Lung (tissue), 16 donors: ENCODE measurements around the gene HMGXB3. TPM values are rescaled to one million over a fixed set of nuclear protein-coding genes. Genes with fewer than 3 reads are reported as not detected.

ENCODE experiments used
- ATAC-seq: fragments of 200-7000 bp; cut with Tn5 transposase; one replicate; pipeline ENCODE4 v1.9.1; 2020; ENCODE audit warnings: moderate number of reproducible peaks; ENCODE audit not compliant: insufficient read depth, low FRiP score
- DNase-seq, 3 donors: peaks; one replicate each; pipeline ENCODE4 v3.0.0-alpha.2; 2013 to 2017
- H3K27ac ChIP-seq, 2 donors: one replicate each; pipeline ENCODE4 v1.5.1; 2013; ENCODE audit warnings: mild to moderate bottlenecking in 2 of 2, moderate library complexity in 2 of 2, control low read depth in 1 of 2, inconsistent platforms in 1 of 2, low read depth in 1 of 2, low read length in 1 of 2
- H3K27me3 ChIP-seq, 3 donors: one replicate each; pipeline ENCODE4 v1.5.1; 2013; ENCODE audit warnings: low read length in 2 of 3; ENCODE audit not compliant: control insufficient read depth in 3 of 3, insufficient read depth in 3 of 3
- H3K36me3 ChIP-seq, 4 donors: one replicate each; pipeline ENCODE4 v1.5.1; 2013; ENCODE audit warnings: low read length in 4 of 4, mild to moderate bottlenecking in 1 of 4, moderate library complexity in 1 of 4; ENCODE audit not compliant: control insufficient read depth in 4 of 4, insufficient read depth in 4 of 4
- H3K4me1 ChIP-seq, 5 donors: one replicate each; pipeline ENCODE4 v1.5.1; 2013; ENCODE audit warnings: low read length in 5 of 5, mild to moderate bottlenecking in 2 of 5, moderate library complexity in 1 of 5; ENCODE audit not compliant: control insufficient read depth in 5 of 5, insufficient read depth in 5 of 5
- H3K4me3 ChIP-seq: one replicate; pipeline ENCODE4 v1.5.1; 2013; ENCODE audit warnings: mild to moderate bottlenecking, control low read depth, moderate library complexity
- H3K9ac ChIP-seq, 2 donors: one replicate each; pipeline ENCODE4 v1.5.1; 2013; ENCODE audit warnings: low read length in 2 of 2, control low read depth in 1 of 2; ENCODE audit not compliant: insufficient read depth in 1 of 2
- H3K9me3 ChIP-seq, 4 donors: one replicate each; pipeline ENCODE4 v1.5.1; 2013; ENCODE audit warnings: low read length in 3 of 4, mild to moderate bottlenecking in 1 of 4, moderate library complexity in 1 of 4; ENCODE audit not compliant: control insufficient read depth in 4 of 4, insufficient read depth in 3 of 4
- WGBS, 2 donors: extraction: QIAGEN DNeasy Blood & Tissue Kit; methylation state at CpG; one replicate each; pipeline ENCODE4 v1.1.7; 2013; 5-methylcytosine and 5-hydroxymethylcytosine counted together
- long read RNA-seq, 5 donors: transcript quantifications; one replicate each; lab custom pipeline, GENCODE V29; 2026
- polyA plus RNA-seq, 2 donors: library from polyadenylated mRNA; stranded (reverse); fragments of 200-250 nt; gene quantifications; one replicate each; pipeline ENCODE4 v1.2.1, GENCODE V29; 2013
- total RNA-seq, 2 donors: library from RNA; depleted of rRNA in 1 of 2; stranded (reverse); fragments of >200 nt in 1 of 2; gene quantifications; one replicate each; pipeline ENCODE4 v1.2.1, GENCODE V29; 2014 to 2021
- TF ChIP-seq, protein P1 (sequence below): IDR thresholded peaks from 2 replicates; pipeline ENCODE4 v1.5.1; 2012; ENCODE audit warnings: mild to moderate bottlenecking; ENCODE audit errors: control extremely low read depth, extremely low read depth
- donor health status: control.
- donor health status: control.
- donor health status: Bipolar disorder and iron deficiency.
- donor health status: healthy.
- donor health status: DM: yes; HTN: yes; CAD: no.

The HMGXB3 gene, protein sequence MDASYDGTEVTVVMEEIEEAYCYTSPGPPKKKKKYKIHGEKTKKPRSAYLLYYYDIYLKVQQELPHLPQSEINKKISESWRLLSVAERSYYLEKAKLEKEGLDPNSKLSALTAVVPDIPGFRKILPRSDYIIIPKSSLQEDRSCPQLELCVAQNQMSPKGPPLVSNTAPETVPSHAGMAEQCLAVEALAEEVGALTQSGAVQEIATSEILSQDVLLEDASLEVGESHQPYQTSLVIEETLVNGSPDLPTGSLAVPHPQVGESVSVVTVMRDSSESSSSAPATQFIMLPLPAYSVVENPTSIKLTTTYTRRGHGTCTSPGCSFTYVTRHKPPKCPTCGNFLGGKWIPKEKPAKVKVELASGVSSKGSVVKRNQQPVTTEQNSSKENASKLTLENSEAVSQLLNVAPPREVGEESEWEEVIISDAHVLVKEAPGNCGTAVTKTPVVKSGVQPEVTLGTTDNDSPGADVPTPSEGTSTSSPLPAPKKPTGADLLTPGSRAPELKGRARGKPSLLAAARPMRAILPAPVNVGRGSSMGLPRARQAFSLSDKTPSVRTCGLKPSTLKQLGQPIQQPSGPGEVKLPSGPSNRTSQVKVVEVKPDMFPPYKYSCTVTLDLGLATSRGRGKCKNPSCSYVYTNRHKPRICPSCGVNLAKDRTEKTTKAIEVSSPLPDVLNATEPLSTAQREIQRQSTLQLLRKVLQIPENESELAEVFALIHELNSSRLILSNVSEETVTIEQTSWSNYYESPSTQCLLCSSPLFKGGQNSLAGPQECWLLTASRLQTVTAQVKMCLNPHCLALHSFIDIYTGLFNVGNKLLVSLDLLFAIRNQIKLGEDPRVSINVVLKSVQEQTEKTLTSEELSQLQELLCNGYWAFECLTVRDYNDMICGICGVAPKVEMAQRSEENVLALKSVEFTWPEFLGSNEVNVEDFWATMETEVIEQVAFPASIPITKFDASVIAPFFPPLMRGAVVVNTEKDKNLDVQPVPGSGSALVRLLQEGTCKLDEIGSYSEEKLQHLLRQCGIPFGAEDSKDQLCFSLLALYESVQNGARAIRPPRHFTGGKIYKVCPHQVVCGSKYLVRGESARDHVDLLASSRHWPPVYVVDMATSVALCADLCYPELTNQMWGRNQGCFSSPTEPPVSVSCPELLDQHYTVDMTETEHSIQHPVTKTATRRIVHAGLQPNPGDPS (N-terminal part only)
- total RNA-seq (10 to 100 TPM; 39.1 to 42.3 TPM), polyA plus RNA-seq (10 to 100 TPM; 22.3 to 22.6 TPM)
- long read RNA-seq, donor 1, partial matches to known transcripts = 5 of 5 reads
- long read RNA-seq, donor 1, other reads (novel, unspliced or antisense) = 0 of 5 reads
- long read RNA-seq, donor 2, full-length matches to known transcripts = 1 of 1 reads
- long read RNA-seq, donor 2, partial matches to known transcripts = 0 of 1 reads
- long read RNA-seq, donor 2, other reads (novel, unspliced or antisense) = 0 of 1 reads
- long read RNA-seq, donor 3 = 0 reads
- long read RNA-seq, donor 4 = 0 reads
- long read RNA-seq, donor 5 = 0 reads

GRCh38 chr5:150000256-150000989 is at the start of gene HMGXB3, which contains the start of gene TIGD6:
Gene HMGXB3, plus strand, starts transcription at chr5:150000739. Its CDS starts 4,114 bp downstream, at chr5:150004853.
Gene TIGD6, minus strand, starts transcription at chr5:150000654. Its CDS starts 4,306 bp downstream, at chr5:149996348.
- peaks cover 4 to 8% (median 7%) of the 10 kb centered on the region in 4 donors for H3K36me3 ChIP-seq
- DNase-seq (peak; percentile 96 to 98 (median 96)), ATAC-seq (peak; percentile 94)
- WGBS, 2 donors = 0% methylated on average over 62 to 72 of the region's 72 CpGs
- peak within 1 kb of the TSS; percentile 91 to 92 for H3K9ac ChIP-seq
- H3K9me3 ChIP-seq = no peaks in the 10 kb centered on the region
- no peaks in the 10 kb centered on the region for H3K27me3 ChIP-seq
- peak within 1 kb of the TSS; percentile 91 for H3K4me3 ChIP-seq
- H3K4me1 ChIP-seq = peaks cover 2 to 27% (median 16%) of the 10 kb centered on the region in 5 donors
- peak within 1 kb of the TSS; percentile 98 for H3K27ac ChIP-seq
- TF ChIP-seq, protein P1, sequence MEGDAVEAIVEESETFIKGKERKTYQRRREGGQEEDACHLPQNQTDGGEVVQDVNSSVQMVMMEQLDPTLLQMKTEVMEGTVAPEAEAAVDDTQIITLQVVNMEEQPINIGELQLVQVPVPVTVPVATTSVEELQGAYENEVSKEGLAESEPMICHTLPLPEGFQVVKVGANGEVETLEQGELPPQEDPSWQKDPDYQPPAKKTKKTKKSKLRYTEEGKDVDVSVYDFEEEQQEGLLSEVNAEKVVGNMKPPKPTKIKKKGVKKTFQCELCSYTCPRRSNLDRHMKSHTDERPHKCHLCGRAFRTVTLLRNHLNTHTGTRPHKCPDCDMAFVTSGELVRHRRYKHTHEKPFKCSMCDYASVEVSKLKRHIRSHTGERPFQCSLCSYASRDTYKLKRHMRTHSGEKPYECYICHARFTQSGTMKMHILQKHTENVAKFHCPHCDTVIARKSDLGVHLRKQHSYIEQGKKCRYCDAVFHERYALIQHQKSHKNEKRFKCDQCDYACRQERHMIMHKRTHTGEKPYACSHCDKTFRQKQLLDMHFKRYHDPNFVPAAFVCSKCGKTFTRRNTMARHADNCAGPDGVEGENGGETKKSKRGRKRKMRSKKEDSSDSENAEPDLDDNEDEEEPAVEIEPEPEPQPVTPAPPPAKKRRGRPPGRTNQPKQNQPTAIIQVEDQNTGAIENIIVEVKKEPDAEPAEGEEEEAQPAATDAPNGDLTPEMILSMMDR = no peak

DNA sequence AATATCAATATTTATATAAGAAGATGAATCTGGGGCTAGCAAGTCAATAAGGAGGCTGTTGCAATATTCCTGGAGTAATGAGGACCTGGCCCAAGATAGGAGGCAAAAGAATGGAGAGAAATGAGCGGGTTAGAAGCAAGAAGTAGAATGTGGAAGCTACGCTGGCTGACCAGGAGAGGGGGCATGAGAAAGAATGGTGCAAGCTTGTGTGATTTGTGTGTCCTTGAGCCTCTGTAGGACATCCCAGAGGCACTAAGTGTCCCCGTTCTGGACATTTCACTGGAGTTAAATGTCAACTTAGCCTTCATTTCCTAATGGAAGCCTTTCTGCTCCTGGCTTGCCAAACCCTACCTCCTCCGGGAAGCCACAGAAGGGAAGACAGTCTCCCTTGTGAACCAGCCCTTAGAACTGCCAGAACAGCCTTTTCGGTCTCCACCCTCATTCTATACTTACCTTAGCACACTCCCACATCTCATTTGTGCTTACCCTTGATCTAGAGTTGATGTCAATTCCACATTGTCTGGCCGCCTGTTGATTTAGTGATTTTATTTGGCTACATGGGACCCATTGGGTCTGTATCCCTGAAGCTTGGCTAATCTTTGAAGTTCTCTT is 49.3 kb upstream of the HMGXB3 start:
- no peaks in the 10 kb centered on the region for H3K36me3 ChIP-seq
- no peak for DNase-seq
- WGBS, 2 donors = 81 to 94% methylated on average over 6 of the region's 6 CpGs
- ATAC-seq = no peak
- no peak overlapping the region for H3K9ac ChIP-seq
- H3K27me3 ChIP-seq = no peaks in the 10 kb centered on the region
- H3K9me3 ChIP-seq = no peaks in the 10 kb centered on the region
- H3K27ac ChIP-seq = no peak overlapping the region
- peaks cover 0 to 5% (median 0%) of the 10 kb centered on the region in 5 donors for H3K4me1 ChIP-seq
- TF ChIP-seq, protein P1 = no peak
- no peak overlapping the region for H3K4me3 ChIP-seq
